Anterior cingulate cortex (tissue), 58 donors: ENCODE results near the gene ABCC4.

Experiments used
- DNase-seq, 58 donors: peaks; one replicate each; lab custom pipeline; 2025; lab: John Stamatoyannopoulos, UW

The ABCC4 gene

DNA sequence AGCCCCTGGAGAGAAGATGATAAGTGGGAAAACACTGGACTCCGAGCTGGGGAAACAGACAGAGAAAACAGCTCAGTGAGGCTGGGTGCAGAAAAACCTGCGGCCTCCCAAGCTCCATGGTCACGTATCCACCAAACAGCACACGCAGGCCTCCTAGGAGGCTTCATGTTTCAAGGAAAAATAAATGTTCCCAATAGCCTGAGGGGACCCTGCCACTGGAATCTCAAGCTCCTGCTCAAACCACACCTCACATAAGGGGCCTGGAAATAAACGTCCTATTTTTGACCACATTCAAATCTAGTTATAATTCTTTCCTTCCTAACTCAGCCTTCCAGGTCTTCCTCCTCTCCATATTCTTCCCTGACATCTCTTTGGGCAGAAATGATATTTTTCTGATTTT, 225.7 kb downstream of the ABCC4 start:
- no peak for DNase-seq

GRCh38 chr13:95074820-95075219, 226.4 kb downstream of the ABCC4 start:
- no peak for DNase-seq

- no peak for DNase-seq
Measured at GRCh38 chr13:95073747-95074311, 227.4 kb downstream of the ABCC4 start.

DNA sequence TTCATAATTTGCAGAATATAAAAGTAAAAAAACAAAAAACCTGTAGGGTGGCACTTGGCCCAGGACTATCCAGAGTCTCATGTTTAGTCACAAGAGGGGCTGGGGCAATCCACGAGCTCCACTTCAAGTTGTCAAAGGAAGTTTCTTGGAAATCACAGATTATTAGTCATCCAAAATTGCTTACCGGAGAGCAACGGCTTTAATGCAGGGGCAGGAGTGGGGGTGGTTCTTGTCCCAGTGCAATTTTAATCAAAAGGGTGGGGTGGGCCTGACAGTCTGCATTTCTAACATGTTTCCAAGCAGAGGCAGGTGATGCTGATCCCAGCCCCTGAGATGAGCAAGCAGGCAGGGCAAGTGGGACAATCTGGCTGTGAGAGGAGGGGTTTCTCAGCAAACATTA, 233.9 kb downstream of the ABCC4 start:
- no peak for DNase-seq

- DNase-seq = no peak
Measured at GRCh38 chr13:95060014-95060519, 241.2 kb downstream of the ABCC4 start.

- DNase-seq = no peak
Measured at GRCh38 chr13:95059306-95059705, 241.9 kb downstream of the ABCC4 start.

GRCh38 chr13:95058680-95059079, 242.6 kb downstream of the ABCC4 start:
- DNase-seq = no peak

- DNase-seq = no peak
Measured at GRCh38 chr13:95056266-95056665, 245.0 kb downstream of the ABCC4 start.

- no peak for DNase-seq
Measured at GRCh38 chr13:95050800-95051615, 250.2 kb downstream of the ABCC4 start.

DNA sequence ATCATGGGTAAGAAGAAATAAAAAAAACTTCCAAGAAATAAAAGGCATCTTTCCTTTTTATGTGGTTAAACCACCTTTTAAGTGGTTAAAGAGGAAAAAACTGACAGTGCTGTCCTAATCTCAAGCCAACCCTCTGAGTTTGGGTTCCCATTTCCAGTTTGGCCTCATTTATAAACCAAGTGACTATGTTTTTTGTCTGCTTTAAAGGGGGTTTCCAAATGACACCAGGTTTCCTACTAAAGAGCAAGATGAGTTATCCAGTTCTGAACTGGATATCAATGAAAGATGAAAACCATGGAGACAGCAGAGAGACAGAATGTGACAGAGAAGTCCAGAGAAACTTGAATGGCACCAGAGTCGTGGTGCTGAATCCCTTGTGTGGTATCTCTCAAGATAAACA, 251.5 kb downstream of the ABCC4 start:
- no peak for DNase-seq

DNA sequence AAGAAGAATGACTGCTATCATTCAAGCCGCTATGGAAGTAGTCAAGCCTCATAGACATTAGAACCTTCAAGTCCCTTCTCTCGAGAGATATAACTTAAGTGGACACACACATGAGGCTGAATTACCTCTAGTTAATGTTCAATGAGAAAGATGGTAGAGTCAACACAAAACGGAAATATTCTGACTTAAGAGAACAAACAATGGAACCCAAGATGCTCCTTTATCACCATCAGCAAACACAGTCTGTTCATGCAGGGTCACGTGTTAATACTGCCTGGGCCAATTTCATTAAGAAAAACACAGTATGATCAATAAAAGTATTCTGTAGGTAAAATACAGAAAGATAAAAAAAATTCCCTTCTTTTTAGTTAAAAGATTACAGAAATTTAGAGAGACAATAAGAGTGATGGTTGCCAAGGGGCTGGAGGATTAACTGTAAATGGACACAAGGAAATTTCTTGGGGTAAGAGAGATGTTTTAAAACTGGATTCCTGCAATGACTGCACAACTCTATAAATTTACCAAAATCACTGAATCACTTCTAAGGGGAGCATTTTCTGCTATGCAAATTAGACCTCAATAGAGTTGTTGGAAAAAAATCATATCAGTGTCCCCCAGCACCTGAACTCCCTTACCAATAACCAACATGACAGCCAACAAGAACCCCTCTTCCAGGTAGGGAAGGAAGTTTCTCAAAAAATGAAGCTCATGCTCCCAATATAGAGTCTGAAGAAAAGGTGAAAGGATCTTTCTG, 256.6 kb downstream of the ABCC4 start:
- DNase-seq = no peak

DNA sequence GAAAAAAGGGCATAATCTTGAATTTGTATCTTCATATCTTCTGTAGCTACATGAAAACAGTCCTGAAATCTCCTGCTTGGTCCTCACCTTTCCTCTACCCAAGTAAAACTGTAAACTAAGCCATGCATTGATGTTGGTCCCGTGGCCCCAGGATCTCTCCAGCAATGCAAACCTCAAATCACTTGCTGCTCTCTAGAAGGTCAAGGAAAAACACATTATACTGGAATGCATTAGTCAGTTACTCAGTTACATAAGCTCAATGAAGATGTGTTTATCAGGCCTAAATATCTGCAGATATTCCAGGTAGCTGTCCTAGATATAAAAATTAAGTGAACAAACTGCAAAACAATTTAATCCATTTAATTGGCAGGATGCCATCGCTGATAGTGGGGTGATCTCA, 261.8 kb downstream of the ABCC4 start:
- DNase-seq = no peak

DNA sequence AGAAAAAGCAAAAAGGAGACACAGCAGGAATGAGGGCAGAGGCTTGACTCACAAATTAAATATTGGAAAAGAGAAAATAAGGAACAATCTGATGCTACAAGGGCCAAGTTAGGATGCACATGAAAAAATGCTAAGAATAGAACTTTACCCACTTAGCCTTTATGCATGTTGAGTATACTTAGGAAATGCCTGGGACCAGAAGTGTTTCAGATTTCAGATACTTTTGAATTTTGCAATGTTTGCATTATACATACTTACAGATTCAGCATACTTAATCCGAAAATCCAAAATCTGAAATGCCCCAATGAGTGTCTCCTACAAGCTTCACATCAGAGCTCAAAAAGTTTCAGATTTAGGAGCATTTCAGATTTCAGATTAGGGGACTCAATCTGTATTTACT, 262.3 kb downstream of the ABCC4 start:
- DNase-seq = no peak

GRCh38 chr13:95035311-95036109, 265.7 kb downstream of the ABCC4 start:
- DNase-seq = no peak

- DNase-seq = no peak
Measured at GRCh38 chr13:95033890-95034289, 267.4 kb downstream of the ABCC4 start.

DNA sequence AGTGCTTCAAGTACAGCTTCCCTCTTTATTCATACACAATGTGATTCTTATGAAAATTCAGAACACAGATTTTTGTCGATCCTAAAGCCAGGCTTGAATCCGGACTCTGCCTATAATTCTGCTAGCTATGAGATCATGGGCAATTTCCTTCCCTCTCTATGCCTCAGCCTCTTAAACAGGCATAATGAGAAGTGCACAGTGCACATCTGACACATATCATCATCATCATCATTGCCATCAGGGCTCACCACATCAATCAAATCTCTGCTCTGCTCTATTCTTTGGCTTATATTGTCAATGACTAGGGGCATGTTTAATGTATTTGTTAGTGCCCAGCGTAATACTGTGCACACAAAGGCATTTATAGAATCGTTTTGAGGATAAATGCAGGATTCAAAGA, 269.1 kb downstream of the ABCC4 start:
- DNase-seq = no peak

- DNase-seq = no peak
Measured at GRCh38 chr13:95030821-95031343, 270.4 kb downstream of the ABCC4 start.

GRCh38 chr13:95027638-95028037, 273.6 kb downstream of the ABCC4 start:
- no peak for DNase-seq

DNA sequence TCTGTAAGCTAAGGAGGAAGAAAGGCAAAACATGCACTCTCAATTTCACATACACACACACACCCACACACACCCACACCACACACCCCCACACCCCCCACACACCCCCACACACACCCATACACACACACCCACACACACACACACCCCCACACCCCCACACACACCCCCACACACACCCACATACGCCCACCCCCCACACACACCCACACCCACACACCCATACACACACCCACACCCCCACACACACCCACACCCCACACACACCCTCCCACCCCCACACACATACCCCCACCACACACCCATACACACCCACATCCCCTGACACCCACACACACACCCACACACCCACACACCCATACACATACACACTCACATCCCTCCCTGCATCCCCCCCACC, 276.1 kb downstream of the ABCC4 start:
- DNase-seq = no peak

DNA sequence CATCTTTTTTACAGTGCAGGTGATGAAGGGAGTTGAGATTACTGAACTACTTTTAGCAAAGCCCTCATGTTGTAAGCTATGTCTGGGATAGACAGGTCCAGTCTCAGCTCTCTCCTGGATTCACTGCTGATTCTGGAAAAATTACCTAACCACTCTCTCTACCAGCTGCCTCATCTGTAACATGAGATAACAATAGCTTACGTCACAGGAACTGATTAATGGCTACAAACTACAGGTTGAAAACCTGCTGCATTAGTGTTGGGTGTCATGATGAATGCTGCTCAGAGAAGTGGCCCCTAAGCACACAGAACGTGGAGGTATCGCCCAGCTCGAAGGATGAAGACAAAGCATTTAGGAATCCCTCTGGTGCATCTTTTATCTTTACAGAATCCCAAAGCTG, 277.8 kb downstream of the ABCC4 start:
- no peak for DNase-seq
